GM19239 (cell line): ENCODE measurements around the gene PEX5.

Source experiments
- DNase-seq: peaks from one replicate; pipeline ENCODE4 v3.0.0; 2011; ENCODE audit warnings: low spot score; ENCODE audit not compliant: insufficient read length
- FAIRE-seq: peaks from 2 replicates; lab custom pipeline; 2011; peaks lifted over from hg19 to GRCh38; lab: Jason Lieb, UNC

Gene PEX5

DNA sequence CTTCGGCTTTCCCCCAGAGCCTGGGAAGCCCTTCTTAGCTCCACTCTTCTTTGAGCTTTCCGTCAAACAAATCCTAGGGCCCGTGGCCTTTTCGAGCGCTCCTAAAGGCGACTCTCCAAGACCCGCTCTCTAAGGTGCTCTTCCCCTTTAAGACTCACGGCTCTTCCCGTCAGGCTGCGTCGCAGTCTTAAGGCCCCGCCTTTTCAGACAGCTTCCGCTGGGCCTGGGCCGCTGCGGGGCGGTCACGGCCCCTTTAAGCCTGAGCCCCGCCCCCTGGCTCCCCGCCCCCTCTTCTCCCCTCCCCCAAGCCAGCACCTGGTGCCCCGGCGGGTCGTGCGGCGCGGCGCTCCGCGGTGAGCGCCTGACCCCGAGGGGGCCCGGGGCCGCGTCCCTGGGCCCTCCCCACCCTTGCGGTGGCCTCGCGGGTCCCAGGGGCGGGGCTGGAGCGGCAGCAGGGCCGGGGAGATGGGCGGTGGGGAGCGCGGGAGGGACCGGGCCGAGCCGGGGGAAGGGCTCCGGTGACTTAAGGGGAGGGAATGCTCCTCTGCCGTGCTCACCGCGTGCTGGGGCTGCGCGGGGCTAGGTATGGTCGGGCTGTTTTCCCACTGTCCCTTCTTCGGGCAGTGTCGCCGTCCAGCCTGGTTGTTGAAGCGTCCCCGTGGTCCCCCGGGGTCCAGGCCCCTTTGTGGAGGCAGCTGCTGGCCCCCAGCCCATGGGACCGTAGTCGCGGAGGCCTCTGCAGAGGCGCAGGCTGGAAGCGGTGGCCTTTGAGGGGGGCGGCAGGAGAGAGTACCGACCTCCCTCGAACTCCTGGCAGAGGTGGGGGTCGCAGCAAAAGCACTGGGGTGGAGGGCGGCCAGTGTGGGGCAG is at the start of gene PEX5:
PEX5 (plus strand) TSS at position 289 of the 870 bp plus-strand sequence. CDS start 692 bp downstream, outside the sequence.
- FAIRE-seq: peak; percentile 73
- DNase-seq: peak; percentile 89

DNA sequence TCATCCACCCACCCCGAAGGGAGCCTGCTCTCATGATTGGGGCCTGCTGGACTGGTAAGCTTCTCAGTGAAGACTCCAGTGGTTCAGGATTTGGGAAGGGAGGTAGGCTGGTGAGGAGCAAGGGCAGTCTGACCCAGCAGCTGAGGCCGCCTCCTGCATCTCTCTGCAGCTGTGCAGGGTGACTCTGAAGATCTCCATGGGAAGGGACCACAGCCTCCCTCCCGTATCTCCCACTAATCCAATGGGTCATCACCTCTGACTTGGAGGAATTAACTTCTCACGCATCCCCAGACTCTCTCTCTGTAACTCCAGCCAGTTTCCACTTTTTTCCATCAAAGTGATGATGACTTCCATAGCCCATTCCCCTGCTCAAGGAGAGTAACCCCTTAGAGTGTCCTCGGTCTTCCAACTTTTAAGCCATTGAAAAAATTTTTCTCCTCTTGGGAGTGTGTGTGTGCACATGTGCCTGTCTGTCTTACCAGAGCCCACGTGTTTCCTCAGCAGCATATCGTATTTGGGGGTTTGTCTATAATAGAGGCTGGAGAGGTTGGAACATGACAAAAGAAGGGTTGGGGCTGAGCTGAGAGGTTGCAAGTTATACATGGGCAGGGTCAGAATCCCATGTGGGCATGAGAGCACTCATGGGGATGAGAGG is 48.0 kb upstream of the PEX5 start:
- DNase-seq (no peak), FAIRE-seq (no peak)

DNA sequence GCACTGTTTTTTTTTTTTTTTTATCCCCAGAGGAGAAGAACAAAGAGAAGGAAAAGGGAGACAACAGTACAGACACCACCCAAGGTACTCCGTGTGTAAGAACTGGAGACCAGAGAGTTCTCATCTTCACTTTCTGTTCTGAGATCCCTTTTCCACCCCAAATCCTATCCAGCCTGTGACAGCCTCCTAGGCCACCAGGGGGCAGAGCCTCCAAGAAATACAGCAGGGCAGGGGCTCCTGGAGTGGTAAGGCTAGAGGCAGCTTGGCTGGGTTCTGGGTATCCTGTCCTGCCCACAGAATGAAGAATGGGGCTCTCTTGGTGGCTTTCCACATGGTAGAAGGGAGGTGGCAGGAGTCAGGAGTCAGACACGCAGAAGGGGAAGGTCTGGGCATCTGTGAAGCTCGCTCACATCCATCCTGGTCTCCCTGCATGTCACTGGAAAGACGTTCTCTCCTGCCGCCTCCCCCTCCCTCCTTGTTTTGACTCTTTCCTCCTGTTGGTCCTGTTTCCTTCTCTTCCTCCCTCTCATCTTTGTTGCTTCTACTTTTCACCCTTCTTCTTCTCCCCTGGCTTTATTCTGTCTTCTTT is 47.3 kb upstream of the PEX5 start:
- FAIRE-seq (no peak), DNase-seq (no peak)

DNA sequence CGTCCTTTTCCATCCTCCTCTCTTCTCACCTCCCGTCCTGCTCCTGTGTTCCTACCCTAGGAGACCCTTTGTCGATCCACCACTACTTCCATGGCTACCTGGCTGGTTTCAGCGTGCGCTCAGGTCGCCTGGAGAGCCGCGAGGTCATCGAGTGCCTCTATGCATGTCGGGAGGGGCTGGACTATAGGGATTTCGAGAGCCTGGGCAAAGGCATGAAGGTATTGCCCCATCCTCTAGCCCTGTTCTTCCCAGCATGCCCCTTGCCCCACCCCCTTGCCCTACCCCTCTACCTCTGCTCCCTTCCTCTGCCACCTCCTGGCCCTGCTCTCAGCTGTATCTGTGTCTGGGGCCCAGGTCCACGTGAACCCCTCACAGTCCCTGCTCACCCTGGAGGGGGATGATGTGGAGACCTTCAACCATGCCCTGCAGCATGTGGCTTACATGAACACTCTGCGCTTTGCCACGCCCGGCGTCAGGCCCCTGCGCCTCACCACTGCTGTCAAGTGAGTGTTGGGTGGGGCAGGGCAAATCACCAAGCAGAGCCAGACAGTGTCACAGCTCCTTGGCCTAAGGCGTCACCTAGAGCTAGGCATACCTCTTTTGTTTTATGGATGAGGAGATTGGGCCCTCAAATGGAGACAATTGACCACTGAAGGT is 46.5 kb upstream of the PEX5 start:
- no peak for DNase-seq
- no peak for FAIRE-seq

DNA sequence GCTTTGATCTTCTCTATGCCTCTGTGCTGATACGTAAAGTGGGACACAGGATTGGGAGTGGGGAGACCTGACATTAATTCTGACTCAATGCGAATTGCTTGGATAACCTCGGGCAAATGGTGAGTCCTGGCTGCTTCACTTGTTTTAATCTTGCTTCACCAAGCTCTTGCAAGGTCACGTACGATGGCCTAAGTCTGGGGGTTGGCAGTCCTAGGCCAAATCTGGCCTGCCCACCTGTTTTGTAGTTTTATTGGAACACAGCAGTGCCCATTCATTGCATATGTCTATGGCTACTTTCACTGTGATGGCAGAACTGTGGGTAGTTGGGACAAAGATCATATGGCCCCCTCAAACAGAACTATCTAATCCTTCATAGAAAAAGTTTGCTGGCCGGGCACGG is 45.9 kb upstream of the PEX5 start:
- no peak for FAIRE-seq

DNA sequence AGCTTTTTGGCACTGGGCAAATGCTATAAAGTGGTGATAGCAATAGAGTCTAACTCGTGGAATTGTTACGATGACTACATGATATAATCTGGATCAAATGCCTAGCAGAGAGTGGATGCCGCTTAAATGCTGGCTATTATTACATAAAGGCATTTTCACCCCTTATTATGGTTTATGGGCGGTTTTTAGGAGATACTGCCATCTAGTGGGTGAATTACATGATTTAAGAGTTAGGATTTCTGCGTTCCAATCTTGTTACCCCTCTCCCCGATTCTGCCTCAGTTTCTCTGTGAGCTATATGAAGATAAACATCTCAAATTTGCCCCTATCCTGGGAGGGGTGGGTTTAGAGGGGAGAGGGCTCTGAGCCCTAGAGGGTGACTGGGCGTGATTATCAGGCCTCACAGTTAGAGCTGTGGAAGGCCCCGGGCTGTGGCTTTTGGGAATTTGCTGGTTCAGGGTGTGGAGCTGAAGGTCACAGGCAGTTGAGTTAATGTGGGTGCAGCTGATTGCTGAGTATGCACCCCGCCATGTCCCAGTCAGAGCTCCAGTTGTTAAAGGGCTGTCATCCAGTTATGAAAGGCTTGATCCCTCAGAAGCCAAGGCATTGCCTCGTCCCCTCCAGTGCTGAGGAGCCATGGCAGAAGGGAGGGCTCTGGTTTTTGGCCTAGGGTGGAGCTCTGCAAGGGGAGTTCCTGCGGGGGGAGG is 44.9 kb upstream of the PEX5 start:
- peak; percentile 39 for FAIRE-seq
- peak; percentile 33 for DNase-seq

More for the DNA sequence above, 45.9 kb upstream of the PEX5 start:
- no peak for DNase-seq

DNA sequence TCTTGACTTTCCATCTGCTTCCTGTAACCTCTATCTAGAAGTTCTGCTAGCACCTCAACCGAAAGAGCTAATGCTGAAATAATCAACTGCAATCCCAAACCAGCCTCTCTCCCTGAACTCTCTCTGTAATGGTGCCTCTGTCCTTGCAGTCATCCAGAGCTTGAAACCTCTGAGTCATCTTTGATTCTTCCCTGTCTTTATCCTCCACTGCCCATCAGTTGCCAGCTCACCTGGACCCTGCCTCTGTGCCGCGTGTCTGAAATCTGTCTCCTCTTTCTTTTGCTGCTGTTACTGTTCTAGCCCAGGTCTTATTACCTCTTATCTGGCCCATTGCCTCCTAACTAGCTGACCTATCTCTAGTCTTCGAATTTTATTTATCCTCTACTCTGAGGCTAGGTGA is 43.8 kb upstream of the PEX5 start:
- no peak for FAIRE-seq
- DNase-seq: no peak

DNA sequence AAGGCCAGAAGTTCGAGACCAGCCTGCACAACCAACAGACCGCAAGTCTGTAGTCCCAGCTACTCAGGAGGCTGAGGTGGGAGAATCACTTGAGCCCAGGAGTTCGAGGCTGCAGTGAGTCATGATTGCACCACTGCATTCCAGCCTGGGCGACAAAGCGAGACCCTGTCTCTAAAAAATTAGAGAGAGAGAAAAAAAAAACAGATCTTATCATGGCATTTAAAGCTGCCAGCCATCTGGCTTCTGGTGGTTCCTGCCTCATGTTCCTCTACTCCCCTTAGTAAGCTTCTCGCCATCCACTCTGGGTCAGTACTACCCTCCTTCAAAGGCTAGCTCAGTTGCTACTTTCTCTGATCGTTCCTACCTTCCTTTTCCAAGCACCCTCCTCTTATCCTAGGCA is 43.3 kb upstream of the PEX5 start:
- FAIRE-seq (no peak), DNase-seq (no peak)

DNA sequence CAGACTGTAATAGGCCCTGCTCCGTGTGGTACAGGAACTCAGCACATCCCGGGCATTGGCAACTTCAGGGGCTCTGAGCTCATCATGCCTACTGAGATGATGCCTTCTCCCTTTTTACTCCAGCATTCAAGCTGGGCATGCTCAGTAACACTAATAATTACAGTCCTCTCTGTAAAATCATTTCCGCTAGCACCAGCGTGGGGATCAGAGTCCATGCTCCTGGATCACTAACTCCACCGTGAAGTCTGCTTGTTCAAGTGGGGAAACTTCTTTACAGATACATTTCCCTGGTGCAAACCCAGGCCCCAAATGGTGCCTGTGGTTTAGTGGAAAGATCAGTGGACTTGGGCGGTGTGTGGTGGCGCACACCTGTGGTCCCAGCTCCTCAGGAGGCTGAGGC is 42.6 kb upstream of the PEX5 start:
- no peak for DNase-seq
- FAIRE-seq: no peak

DNA sequence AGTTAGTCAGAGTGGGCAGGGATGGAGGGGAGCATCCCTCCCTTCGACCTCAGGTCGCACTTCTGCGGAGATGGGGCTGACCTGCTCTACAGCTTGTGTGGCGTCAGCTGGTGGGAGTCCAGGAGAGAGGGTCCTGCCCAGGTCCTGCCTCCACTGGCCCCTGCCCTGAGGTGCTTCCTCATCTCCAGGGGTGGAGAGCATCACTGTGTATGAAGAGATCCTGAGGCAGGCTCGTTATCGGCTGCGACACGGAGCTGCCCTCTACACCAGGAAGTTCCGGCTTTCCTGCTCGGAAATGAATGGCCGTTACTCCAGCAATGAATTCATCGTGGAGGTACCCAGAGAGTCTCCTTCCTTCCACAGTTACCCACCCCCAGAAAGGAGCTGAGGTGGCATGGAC is 39.1 kb upstream of the PEX5 start:
- DNase-seq (no peak), FAIRE-seq (no peak)

DNA sequence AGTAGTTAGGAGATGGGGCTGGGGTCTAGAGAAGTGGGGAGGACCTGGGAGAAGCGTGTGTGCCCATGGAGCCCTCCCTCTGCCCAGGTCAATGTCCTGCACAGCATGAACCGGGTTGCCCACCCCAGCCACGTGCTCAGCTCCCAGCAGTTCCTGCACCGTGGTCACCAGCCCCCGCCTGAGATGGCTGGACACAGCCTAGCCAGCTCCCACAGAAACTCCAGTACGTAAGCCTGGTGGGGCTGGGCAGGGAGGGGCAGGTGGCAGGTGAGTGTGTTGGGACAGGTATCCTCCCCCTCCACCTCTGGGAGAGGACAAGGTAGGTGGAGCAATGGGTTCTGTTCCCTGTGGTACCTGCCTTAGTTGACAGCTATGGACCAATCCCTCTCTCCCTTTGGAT is 38.6 kb upstream of the PEX5 start:
- no peak for FAIRE-seq
- no peak for DNase-seq

DNA sequence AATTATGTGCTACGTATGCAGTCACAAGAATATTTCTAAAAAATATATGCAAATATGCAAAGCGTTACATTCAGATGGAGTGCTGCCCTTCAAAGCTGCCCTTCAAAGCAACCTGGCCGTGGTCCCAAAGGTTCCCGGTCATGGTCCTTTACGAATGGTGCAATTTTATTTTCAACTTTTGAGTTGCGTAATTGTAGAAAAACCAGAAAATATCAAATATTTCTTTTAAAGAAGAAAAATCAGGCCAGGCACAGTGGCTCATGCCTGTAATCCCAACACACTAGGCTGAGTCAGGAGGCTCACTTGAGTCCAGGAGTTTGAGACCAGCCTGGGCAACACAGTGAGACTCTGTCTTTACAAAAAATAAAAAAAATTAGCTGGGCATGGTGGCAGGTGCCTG is 38.0 kb upstream of the PEX5 start:
- DNase-seq: no peak
- no peak for FAIRE-seq

DNA sequence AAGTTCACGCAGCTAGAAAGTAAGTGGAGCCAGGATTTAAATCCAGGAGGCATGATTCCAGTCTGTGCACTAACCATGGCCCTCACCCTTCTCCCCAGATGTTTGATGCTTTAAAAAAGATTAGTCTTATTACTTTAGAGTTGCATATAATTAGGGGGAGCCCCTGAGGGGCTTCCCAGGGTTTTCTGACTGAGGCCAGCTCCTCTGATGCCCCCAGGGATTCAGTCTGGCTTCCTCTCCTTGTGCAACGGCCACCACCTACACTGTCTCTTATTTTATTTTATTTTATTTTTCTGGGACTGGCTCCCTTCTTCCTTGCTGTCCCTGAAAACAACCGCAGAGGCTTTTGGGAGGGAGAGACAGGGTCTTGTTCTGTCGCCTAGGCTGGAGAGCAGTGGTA is 36.7 kb upstream of the PEX5 start:
- DNase-seq (no peak), FAIRE-seq (no peak)

DNA sequence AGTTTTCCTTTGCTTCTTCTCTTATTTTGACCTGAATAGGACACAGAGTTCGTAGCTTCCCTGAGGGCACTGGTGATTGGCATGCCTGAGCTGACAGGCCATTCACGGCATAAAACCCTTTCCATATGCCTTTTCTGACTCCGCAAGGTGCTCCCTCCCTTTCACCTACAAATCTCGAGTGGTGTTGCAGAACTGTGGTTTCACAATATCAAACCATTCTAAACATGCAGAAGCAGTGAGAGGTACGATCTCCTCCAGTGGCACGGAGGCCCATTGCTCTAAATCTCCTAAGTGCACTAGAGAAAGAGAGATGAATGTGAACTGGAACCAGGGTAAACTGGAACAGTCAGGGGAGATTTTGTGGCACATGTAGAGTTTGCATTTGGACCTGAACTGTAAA is 35.4 kb upstream of the PEX5 start:
- no peak for DNase-seq
- FAIRE-seq: no peak

DNA sequence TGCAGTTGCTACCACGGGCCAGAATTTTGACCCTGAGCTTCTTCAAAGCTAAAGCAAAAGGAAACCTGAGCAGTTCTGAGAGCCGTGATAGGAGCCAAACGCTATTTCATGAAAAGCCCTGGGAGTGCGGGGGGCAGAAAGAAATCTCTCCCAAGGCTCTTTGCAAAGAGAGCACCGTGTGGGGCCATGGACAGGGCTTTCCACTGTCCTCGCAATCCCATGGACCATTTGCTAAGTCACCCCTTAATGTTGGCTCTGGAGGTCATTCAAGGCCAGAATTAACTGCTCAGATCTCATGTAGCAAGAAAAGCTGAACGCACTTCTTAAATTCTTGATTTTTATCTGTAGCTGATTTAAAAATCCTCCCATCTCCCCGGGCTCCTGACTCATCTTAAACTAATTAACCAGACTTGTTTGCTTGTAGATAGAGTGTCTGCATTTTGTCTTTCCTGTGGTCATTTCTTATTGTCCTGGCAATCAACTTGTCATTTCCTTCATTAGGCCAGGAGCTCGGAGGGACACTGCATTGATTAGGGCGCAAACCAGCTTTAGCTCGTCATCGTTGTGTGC is 34.5 kb upstream of the PEX5 start:
- no peak for FAIRE-seq
- no peak for DNase-seq

DNA sequence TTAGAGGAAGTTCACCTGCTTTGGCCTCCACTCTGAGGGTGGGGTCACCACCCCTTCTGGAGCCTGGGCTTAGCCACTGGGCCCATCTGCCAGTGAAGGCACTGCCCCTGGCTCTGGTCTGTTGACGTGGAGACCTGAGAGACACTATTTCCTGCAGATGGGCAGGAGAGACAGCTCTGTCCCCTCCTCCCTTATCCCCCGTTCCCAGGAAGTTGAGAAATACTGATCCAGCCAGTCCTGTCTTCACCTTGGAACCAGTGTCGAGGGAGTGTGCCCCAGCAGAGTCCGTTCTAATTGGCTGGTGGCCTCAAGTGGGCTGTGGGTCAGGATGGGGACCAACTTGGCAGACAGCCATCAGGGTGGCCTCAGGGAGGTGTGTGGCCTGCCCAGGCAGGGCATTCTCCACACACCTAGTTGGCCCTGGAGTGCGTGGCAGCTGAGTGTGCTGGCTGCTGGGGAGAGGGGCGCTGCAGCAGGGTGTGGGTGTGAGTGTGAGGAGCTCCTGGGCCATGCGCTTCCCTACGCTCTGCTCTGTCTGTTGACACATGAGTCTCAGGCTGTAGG is 33.9 kb upstream of the PEX5 start:
- DNase-seq (no peak), FAIRE-seq (no peak)

DNA sequence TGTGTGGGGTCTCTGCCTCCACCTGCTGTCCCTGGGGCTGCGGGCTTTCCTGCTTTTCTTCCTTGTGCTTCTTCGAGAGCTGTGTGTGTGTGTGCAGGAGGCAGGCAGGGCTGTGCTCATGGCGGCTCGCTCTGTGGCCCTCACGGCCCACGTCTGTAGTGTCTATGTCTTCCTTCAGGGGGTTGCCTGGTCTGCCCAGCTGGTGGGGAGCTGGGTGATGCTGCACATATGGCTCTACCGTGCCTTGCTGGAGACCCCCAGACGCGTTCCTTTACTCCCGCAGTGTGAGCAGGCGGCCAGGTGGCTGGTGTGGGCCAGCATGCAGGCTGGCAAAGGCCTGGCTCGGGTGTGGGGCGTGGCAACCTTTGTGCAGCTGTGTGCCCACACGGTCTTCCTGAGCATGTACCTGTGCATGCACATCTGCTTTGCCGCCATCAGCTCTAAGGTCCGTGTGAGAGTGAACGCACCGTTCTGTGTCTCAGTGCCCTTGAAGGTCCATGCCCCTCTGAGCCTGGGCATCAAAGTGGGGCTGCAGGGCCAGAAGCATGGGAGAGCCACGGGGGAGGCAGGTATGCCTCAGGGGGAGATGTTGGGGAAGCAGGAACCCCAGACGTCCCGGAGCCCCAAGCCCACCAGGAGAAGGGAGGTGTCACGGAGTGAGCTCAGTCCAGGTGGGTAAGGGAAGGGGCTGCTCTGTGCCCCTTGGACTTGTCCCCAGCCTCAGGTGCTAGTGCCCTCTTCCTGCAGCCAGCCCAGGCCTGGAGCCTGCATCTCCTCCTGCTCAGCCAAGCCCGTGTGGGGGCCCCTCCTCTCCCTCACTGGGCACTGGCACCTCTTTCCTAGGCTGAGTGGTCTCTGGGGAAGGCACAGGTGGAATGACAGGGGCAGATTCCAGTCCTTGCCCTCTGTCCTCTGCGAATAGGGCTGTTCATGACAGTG is 33.0 kb upstream of the PEX5 start:
- FAIRE-seq: no peak

DNA sequence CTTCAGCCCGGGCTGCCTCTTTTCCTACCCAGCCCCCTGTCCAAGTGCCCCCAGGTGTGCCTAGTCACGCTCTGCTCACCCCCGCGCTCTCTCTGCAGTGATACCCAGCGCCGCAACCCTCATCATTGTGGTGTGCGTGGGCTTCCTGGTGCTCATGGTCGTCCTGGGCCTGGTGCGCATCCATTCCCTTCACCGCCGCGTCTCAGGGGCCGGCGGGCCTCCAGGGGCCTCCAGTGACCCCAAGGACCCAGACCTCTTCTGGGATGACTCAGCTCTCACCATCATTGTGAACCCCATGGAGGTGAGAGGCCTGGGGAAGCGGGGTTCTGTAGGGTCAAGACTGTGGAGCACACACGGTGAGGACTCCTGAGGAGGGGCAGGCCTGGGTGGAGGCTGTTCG is 32.1 kb upstream of the PEX5 start:
- no peak for DNase-seq
- FAIRE-seq: no peak

More for the DNA sequence above, 33.0 kb upstream of the PEX5 start:
- no peak for DNase-seq
